ENCODE results near the gene SH3RF3.

Gene SH3RF3

DNA sequence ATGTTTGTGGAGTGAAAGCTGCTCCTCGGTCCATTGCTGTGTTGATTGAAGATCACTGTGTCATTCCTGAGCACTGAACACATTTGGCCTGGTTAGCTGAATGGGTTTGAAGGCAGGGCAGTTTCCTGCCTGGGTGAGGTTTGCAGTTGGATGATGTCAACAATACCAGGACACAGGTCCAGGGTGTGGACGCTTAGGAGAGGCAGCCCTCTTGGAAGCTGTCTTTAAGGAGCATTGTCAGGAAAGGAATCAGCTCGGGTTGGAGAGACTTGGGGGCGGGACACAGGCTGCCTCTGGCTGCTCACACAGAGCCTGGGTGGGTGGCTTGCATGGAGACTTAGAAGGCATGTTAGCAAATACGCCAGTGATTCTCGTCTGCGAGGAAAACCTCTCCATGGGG lies 247.1 kb downstream of the SH3RF3 start:
- TF ChIP-seq MAX (IDR thresholded peaks at IDR 0.05; ENCODE audit: low read depth, low read length) = no peak
- no peak for TF ChIP-seq POLR2A (IDR thresholded peaks at IDR 0.05; ENCODE audit: extremely low read depth, insufficient read length)
- no peak for TF ChIP-seq MYC (IDR thresholded peaks at IDR 0.05; ENCODE audit: low read depth, low read length)
- no peak for TF ChIP-seq CTCF (IDR thresholded peaks at IDR 0.05; ENCODE audit: low read depth, low read length)
- H3K4me3 ChIP-seq (ENCODE audit: low read depth, low read length) = no peak overlapping the region
- DNase-seq (ENCODE audit: low read depth) = no peak

GRCh38 chr2:109376796-109377495 lies 247.9 kb downstream of the SH3RF3 start:
- DNase-seq (ENCODE audit: low read depth) = no peak
- no peak for TF ChIP-seq CTCF (IDR thresholded peaks at IDR 0.05; ENCODE audit: low read depth, low read length)
- TF ChIP-seq MAX (IDR thresholded peaks at IDR 0.05; ENCODE audit: low read depth, low read length) = no peak
- TF ChIP-seq POLR2A (IDR thresholded peaks at IDR 0.05; ENCODE audit: extremely low read depth, insufficient read length) = no peak
- TF ChIP-seq MYC (IDR thresholded peaks at IDR 0.05; ENCODE audit: low read depth, low read length) = no peak
- no peak overlapping the region for H3K4me3 ChIP-seq (ENCODE audit: low read depth, low read length)

DNA sequence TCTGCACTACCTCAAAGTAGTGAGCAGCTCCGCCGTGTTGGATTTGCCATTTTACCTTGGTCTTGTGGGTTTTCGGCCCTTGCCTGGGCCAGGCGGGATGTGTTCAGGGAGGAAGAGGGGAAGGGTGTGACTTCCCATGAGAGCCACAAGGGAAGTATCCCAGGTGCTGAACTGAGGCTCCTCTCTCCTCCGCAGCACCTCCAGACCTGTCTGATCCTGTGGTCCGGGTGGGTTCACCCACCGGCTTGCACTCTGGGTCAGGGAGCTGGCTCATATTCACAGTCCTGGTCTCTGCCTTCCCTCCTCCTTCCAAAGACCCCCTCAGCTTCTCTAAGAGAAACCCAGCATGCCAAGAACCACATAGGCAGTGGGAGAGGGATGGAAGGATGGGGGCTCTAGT lies 249.0 kb downstream of the SH3RF3 start:
- DNase-seq (ENCODE audit: low read depth) = no peak
- H3K4me3 ChIP-seq (ENCODE audit: low read depth, low read length) = no peak overlapping the region
- no peak for TF ChIP-seq MAX (IDR thresholded peaks at IDR 0.05; ENCODE audit: low read depth, low read length)
- no peak for TF ChIP-seq POLR2A (IDR thresholded peaks at IDR 0.05; ENCODE audit: extremely low read depth, insufficient read length)
- TF ChIP-seq MYC (IDR thresholded peaks at IDR 0.05; ENCODE audit: low read depth, low read length) = no peak
- no peak for TF ChIP-seq CTCF (IDR thresholded peaks at IDR 0.05; ENCODE audit: low read depth, low read length)

- no peak for TF ChIP-seq MYC (IDR thresholded peaks at IDR 0.05; ENCODE audit: low read depth, low read length)
- H3K4me3 ChIP-seq (ENCODE audit: low read depth, low read length) = no peak overlapping the region
- no peak for DNase-seq (ENCODE audit: low read depth)
Observed at GRCh38 chr2:109378682-109379081, 249.7 kb downstream of the SH3RF3 start.

- H3K4me3 ChIP-seq (ENCODE audit: low read depth, low read length) = no peak overlapping the region
- no peak for DNase-seq (ENCODE audit: low read depth)
- TF ChIP-seq POLR2A (IDR thresholded peaks at IDR 0.05; ENCODE audit: extremely low read depth, insufficient read length) (no peak), MAX (IDR thresholded peaks at IDR 0.05; ENCODE audit: low read depth, low read length) (no peak), MYC (IDR thresholded peaks at IDR 0.05; ENCODE audit: low read depth, low read length) (no peak), CTCF (IDR thresholded peaks at IDR 0.05; ENCODE audit: low read depth, low read length) (no peak)
Observed at GRCh38 chr2:109379507-109379906, 250.5 kb downstream of the SH3RF3 start.

GRCh38 chr2:109380502-109381326 lies 251.7 kb downstream of the SH3RF3 start:
- peak; percentile 48 for DNase-seq (ENCODE audit: low read depth)

More at GRCh38 chr2:109380502-109381326, 251.7 kb downstream of the SH3RF3 start:
- no peak for TF ChIP-seq MYC (IDR thresholded peaks at IDR 0.05; ENCODE audit: low read depth, low read length)
- TF ChIP-seq MAX (IDR thresholded peaks at IDR 0.05; ENCODE audit: low read depth, low read length) = no peak
- no peak for TF ChIP-seq POLR2A (IDR thresholded peaks at IDR 0.05; ENCODE audit: extremely low read depth, insufficient read length)
- no peak for TF ChIP-seq CTCF (IDR thresholded peaks at IDR 0.05; ENCODE audit: low read depth, low read length)
- H3K4me3 ChIP-seq (ENCODE audit: low read depth, low read length) = no peak overlapping the region

Data from NB4 (cell line).